ENCODE measurements around the gene RFC4.

RFC4 gene

GRCh38 chr3:186786922-186787321 is 19.4 kb downstream of the RFC4 start:
- no peak for DNase-seq (ENCODE audit: extremely low read depth, low read depth)
- peak overlapping the region; percentile 91 for H3K4me3 ChIP-seq (replicated peaks; ENCODE audit: low read depth, low read length)
- TF ChIP-seq CTCF (IDR thresholded peaks at IDR 0.05; ENCODE audit: low read depth, low read length, missing control alignments), result no peak

- peak overlapping the region; percentile 91 for H3K4me3 ChIP-seq (replicated peaks; ENCODE audit: low read depth, low read length)
- TF ChIP-seq CTCF (IDR thresholded peaks at IDR 0.05; ENCODE audit: low read depth, low read length, missing control alignments), result no peak
- DNase-seq (ENCODE audit: extremely low read depth, low read depth), result no peak
Measured at GRCh38 chr3:186785495-186786018, 20.7 kb downstream of the RFC4 start.

GRCh38 chr3:186784820-186785494 is 21.3 kb downstream of the RFC4 start:
- no peak for TF ChIP-seq CTCF (IDR thresholded peaks at IDR 0.05; ENCODE audit: low read depth, low read length, missing control alignments)

GRCh38 chr3:186783731-186784515 is 22.4 kb downstream of the RFC4 start:
- DNase-seq (ENCODE audit: extremely low read depth, low read depth), result no peak
- peak overlapping the region; percentile 91 for H3K4me3 ChIP-seq (replicated peaks; ENCODE audit: low read depth, low read length)
- TF ChIP-seq CTCF (IDR thresholded peaks at IDR 0.05; ENCODE audit: low read depth, low read length, missing control alignments), result no peak

More at GRCh38 chr3:186784820-186785494, 21.3 kb downstream of the RFC4 start:
- peak overlapping the region; percentile 91 for H3K4me3 ChIP-seq (replicated peaks; ENCODE audit: low read depth, low read length)
- no peak for DNase-seq (ENCODE audit: extremely low read depth, low read depth)

GRCh38 chr3:186783058-186783730 is 23.1 kb downstream of the RFC4 start, which contains the start of gene EIF4A2:
Gene EIF4A2, plus strand, starts transcription at chr3:186783577. Its CDS starts 34 bp downstream, at chr3:186783611.
- peak; percentile 71 for DNase-seq (ENCODE audit: extremely low read depth, low read depth)
- TF ChIP-seq CTCF (IDR thresholded peaks at IDR 0.05; ENCODE audit: low read depth, low read length, missing control alignments), result no peak
- peak within 1 kb of the TSS; percentile 91 for H3K4me3 ChIP-seq (replicated peaks; ENCODE audit: low read depth, low read length)

GRCh38 chr3:186782542-186783057 is 23.7 kb downstream of the RFC4 start:
- DNase-seq (ENCODE audit: extremely low read depth, low read depth), result no peak
- TF ChIP-seq CTCF (IDR thresholded peaks at IDR 0.05; ENCODE audit: low read depth, low read length, missing control alignments), result no peak

More at GRCh38 chr3:186782542-186783057, 23.7 kb downstream of the RFC4 start:
- peak overlapping the region; percentile 91 for H3K4me3 ChIP-seq (replicated peaks; ENCODE audit: low read depth, low read length)

Measured in HFF-Myc (cell line).